ENCODE data around the gene FSIP2.

- TF ChIP-seq, protein P1, sequence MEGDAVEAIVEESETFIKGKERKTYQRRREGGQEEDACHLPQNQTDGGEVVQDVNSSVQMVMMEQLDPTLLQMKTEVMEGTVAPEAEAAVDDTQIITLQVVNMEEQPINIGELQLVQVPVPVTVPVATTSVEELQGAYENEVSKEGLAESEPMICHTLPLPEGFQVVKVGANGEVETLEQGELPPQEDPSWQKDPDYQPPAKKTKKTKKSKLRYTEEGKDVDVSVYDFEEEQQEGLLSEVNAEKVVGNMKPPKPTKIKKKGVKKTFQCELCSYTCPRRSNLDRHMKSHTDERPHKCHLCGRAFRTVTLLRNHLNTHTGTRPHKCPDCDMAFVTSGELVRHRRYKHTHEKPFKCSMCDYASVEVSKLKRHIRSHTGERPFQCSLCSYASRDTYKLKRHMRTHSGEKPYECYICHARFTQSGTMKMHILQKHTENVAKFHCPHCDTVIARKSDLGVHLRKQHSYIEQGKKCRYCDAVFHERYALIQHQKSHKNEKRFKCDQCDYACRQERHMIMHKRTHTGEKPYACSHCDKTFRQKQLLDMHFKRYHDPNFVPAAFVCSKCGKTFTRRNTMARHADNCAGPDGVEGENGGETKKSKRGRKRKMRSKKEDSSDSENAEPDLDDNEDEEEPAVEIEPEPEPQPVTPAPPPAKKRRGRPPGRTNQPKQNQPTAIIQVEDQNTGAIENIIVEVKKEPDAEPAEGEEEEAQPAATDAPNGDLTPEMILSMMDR (IDR thresholded peaks at IDR 0.05): no peak
- TF ChIP-seq EZH2 (IDR thresholded peaks at IDR 0.05; ENCODE audit: borderline replicate concordance, insufficient read depth, low read depth, low read length, poor library complexity, severe bottlenecking): no peak
These were observed 46.6 kb downstream of the FSIP2 start for GRCh38 chr2:185785156-185785555.

All from B cell (primary cell).